GM12891 (cell line): ENCODE measurements around the gene FBXL17.

Experiments used
- POLR2A ChIP-seq: IDR thresholded peaks from 2 replicates; pipeline ENCODE4 v1.6.1; 2011; ENCODE audit warnings: low read depth, low read length, control low read depth
- POLR2AphosphoS5 ChIP-seq: IDR thresholded peaks from 2 replicates; pipeline ENCODE4 v1.6.1; 2011; ENCODE audit warnings: low read depth, low read length, control low read depth
- SPI1 ChIP-seq: IDR thresholded peaks from 2 replicates; pipeline ENCODE4 v1.6.1; 2011; ENCODE audit warnings: low read depth, low read length, control low read depth
- TAF1 ChIP-seq: IDR thresholded peaks from 2 replicates; pipeline ENCODE4 v1.6.1; 2011; ENCODE audit warnings: low read depth, low read length, control low read depth

- TF ChIP-seq POLR2A (no peak), POLR2AphosphoS5 (no peak), SPI1 (no peak), TAF1 (no peak)
These were observed 237.6 kb downstream of the FBXL17 start for GRCh38 chr5:108144332-108144731.
